HepG2 (cell line): Measurements from ENCODE around the gene DNAJB11. TPM values are rescaled to one million over a fixed set of nuclear protein-coding genes. Genes with fewer than 3 reads are reported as not detected.
A peak's percentile ranks its signal among the peaks of the same experiment; 100 is the strongest.

ENCODE experiments used
- AGO2 ChIP-seq: fragments of 200-400 bp; formaldehyde crosslinking; optimal IDR thresholded peaks from 2 replicates; pipeline ENCODE3; 2017; ENCODE audit warnings: mild to moderate bottlenecking, low read depth, low read length, moderate library complexity
- ARNT ChIP-seq: fragments of 450-650 bp; IDR thresholded peaks from 2 replicates; pipeline ENCODE4 v1.6.1; 2017
- ELF3 ChIP-seq: IDR thresholded peaks from 2 replicates; pipeline ENCODE4 v1.6.1; 2016; ENCODE audit warnings: missing genetic modification reagents, missing compliant biosample characterization
- GATA4 ChIP-seq: sonication (generic); IDR thresholded peaks from 2 replicates; pipeline ENCODE4 v1.6.1; 2016; ENCODE audit warnings: antibody characterized with exemption, low read depth, borderline replicate concordance
- HNF1B ChIP-seq: sonication (generic); formaldehyde crosslinking; IDR thresholded peaks from 2 replicates; pipeline ENCODE4 v1.5.1; 2020; ENCODE audit warnings: mild to moderate bottlenecking, moderate library complexity, missing genetic modification reagents
- MTERF4 ChIP-seq: sonication (generic); formaldehyde crosslinking; IDR thresholded peaks from 2 replicates; pipeline ENCODE4 v1.8.0; 2023; ENCODE audit warnings: mild to moderate bottlenecking, missing genetic modification reagents
- MXI1 ChIP-seq: IDR thresholded peaks from 3 replicates; pipeline ENCODE4 v1.6.1; 2012; ENCODE audit warnings: low read depth, low read length, inconsistent platforms, borderline replicate concordance
- MZF1 ChIP-seq: sonication (generic); formaldehyde crosslinking; IDR thresholded peaks from 2 replicates; pipeline ENCODE4 v1.8.1; 2023; ENCODE audit warnings: mild to moderate bottlenecking, missing genetic modification reagents, borderline replicate concordance
- NR3C1 ChIP-seq: sonication (generic); formaldehyde crosslinking; IDR thresholded peaks from 2 replicates; pipeline ENCODE4 v1.4.0; 2020; ENCODE audit warnings: missing genetic modification reagents
- RAD21 ChIP-seq: fragments of 450-650 bp; formaldehyde crosslinking; IDR thresholded peaks from 2 replicates; pipeline ENCODE4 v1.5.0; 2020; ENCODE audit warnings: mild to moderate bottlenecking
- SRF ChIP-seq: IDR thresholded peaks from 2 replicates; pipeline ENCODE4 v1.6.1; 2011; ENCODE audit warnings: mild to moderate bottlenecking, low read depth, low read length, moderate library complexity
- SRSF1 ChIP-seq: fragments of 200-400 bp; formaldehyde crosslinking; optimal IDR thresholded peaks from 2 replicates; pipeline ENCODE3; 2017; ENCODE audit warnings: mild to moderate bottlenecking, low read depth, low read length, moderate library complexity
- THAP11 ChIP-seq: IDR thresholded peaks from 2 replicates; pipeline ENCODE4 v1.6.1; 2016; ENCODE audit warnings: missing biosample characterization, missing genetic modification reagents
- TSC22D2 ChIP-seq: sonication (generic); formaldehyde crosslinking; IDR thresholded peaks from 2 replicates; pipeline ENCODE4 v1.5.1; 2020; ENCODE audit warnings: missing genetic modification reagents, mild to moderate bottlenecking, borderline replicate concordance
- ZNF20 ChIP-seq: sonication (generic); formaldehyde crosslinking; IDR thresholded peaks from 2 replicates; pipeline ENCODE4 v1.4.0; 2020; ENCODE audit warnings: mild to moderate bottlenecking, moderate library complexity, missing genetic modification reagents
- ZNF207 ChIP-seq: fragments of 450-650 bp; IDR thresholded peaks from 2 replicates; pipeline ENCODE4 v1.6.1; 2016; ENCODE audit warnings: antibody characterized with exemption, borderline replicate concordance
- ZNF432 ChIP-seq: sonication (generic); formaldehyde crosslinking; IDR thresholded peaks from 2 replicates; pipeline ENCODE4 v1.5.0; 2020; ENCODE audit warnings: missing genetic modification reagents, mild to moderate bottlenecking, borderline replicate concordance
- ZNF546 ChIP-seq: sonication (generic); formaldehyde crosslinking; conservative IDR thresholded peaks from 2 replicates; pipeline ENCODE4 v1.8.1; 2023; ENCODE audit warnings: mild to moderate bottlenecking, missing genetic modification reagents
- ZNF639 ChIP-seq: conservative IDR thresholded peaks from 2 replicates; pipeline ENCODE4 v1.6.1; 2018; ENCODE audit warnings: missing genetic modification reagents
- ZNF746 ChIP-seq: sonication (generic); formaldehyde crosslinking; IDR thresholded peaks from 2 replicates; pipeline ENCODE4 v1.8.0; 2022; ENCODE audit warnings: mild to moderate bottlenecking, missing genetic modification reagents
- ZNF768 ChIP-seq: sonication (generic); formaldehyde crosslinking; IDR thresholded peaks from 2 replicates; pipeline ENCODE4 v1.4.0; 2020; ENCODE audit warnings: missing genetic modification reagents
- polyA plus RNA-seq, 8 experiments: library from polyadenylated mRNA; depleted of rRNA in 3 of 8; stranded (reverse) in 7 of 8; unstranded in 1 of 8; fragments of >200 nt; fragmentation: Illumina TruSeq in 4 of 8; extraction: Trizol in 4 of 8; gene quantifications; 2 replicates each; pipeline versions ENCODE4 v1.2.1 to v1.2.3, GENCODE V29; 2011 to 2016; ENCODE audit warnings: low read depth in 4 of 8, missing spikeins in 1 of 8, mixed read lengths in 1 of 8; ENCODE audit not compliant: insufficient read depth in 1 of 8
- total RNA-seq, 5 experiments: library from RNA; depleted of rRNA; stranded (reverse); fragments of >200 nt; fragmentation: Illumina TruSeq; extraction: Trizol; gene quantifications; 2 replicates each; pipeline ENCODE4 v1.2.3, GENCODE V29; 2016; ENCODE audit warnings: low read depth in 1 of 5
- TF ChIP-seq, protein P1 (sequence below): sonication (generic); formaldehyde crosslinking; IDR thresholded peaks from 2 replicates; pipeline ENCODE4 v1.5.0; 2020; ENCODE audit warnings: missing genetic modification reagents
- TF ChIP-seq, protein P2 (sequence below): IDR thresholded peaks from 2 replicates; pipeline ENCODE4 v1.6.1; 2016; ENCODE audit warnings: low read depth, control low read depth

The DNAJB11 gene
- total and polyA plus RNA-seq, 2 of the 13 experiments (the other 11 are each of a cell fraction or from before 2014, with no cell fraction given), result 41.0 to 132 TPM

- peak; percentile 72; the same call in 1 of the 2 replicates for TF ChIP-seq MTERF4 (CRISPR knock-in tag)
- TF ChIP-seq, protein P1, sequence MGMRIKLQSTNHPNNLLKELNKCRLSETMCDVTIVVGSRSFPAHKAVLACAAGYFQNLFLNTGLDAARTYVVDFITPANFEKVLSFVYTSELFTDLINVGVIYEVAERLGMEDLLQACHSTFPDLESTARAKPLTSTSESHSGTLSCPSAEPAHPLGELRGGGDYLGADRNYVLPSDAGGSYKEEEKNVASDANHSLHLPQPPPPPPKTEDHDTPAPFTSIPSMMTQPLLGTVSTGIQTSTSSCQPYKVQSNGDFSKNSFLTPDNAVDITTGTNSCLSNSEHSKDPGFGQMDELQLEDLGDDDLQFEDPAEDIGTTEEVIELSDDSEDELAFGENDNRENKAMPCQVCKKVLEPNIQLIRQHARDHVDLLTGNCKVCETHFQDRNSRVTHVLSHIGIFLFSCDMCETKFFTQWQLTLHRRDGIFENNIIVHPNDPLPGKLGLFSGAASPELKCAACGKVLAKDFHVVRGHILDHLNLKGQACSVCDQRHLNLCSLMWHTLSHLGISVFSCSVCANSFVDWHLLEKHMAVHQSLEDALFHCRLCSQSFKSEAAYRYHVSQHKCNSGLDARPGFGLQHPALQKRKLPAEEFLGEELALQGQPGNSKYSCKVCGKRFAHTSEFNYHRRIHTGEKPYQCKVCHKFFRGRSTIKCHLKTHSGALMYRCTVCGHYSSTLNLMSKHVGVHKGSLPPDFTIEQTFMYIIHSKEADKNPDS (CRISPR knock-in tag), result no peak
- TF ChIP-seq MXI1, result peak; percentile 83; the same call in 1 of the 3 replicates
- peak; percentile 61; the same call in 1 of the 2 replicates for TF ChIP-seq HNF1B (CRISPR knock-in tag)
- no peak for TF ChIP-seq NR3C1 (CRISPR knock-in tag)
- no peak for TF ChIP-seq ZNF207
- TF ChIP-seq MZF1 (CRISPR knock-in tag), result no peak
- no peak for TF ChIP-seq ZNF746
- no peak for TF ChIP-seq ZNF432 (CRISPR knock-in tag)
- TF ChIP-seq, protein P2, sequence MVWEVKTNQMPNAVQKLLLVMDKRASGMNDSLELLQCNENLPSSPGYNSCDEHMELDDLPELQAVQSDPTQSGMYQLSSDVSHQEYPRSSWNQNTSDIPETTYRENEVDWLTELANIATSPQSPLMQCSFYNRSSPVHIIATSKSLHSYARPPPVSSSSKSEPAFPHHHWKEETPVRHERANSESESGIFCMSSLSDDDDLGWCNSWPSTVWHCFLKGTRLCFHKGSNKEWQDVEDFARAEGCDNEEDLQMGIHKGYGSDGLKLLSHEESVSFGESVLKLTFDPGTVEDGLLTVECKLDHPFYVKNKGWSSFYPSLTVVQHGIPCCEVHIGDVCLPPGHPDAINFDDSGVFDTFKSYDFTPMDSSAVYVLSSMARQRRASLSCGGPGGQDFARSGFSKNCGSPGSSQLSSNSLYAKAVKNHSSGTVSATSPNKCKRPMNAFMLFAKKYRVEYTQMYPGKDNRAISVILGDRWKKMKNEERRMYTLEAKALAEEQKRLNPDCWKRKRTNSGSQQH (CRISPR knock-in tag), result peak; percentile 90
- TF ChIP-seq ZNF639 (CRISPR knock-in tag), result peak; percentile 26
- TF ChIP-seq THAP11 (CRISPR knock-in tag), result peak; percentile 87
- TF ChIP-seq GATA4, result 0 out of 2 replicates have a peak, but pooled peaks have one; percentile 29
- no peak for TF ChIP-seq SRF
- TF ChIP-seq ARNT, result no peak
- TF ChIP-seq AGO2, result peak; percentile 85
- 0 out of 2 replicates have a peak, but pooled peaks have one; percentile 59 for TF ChIP-seq ZNF20 (CRISPR knock-in tag)
- peak; percentile 84 for TF ChIP-seq ELF3 (CRISPR knock-in tag)
- 0 out of 2 replicates have a peak, but pooled peaks have one; percentile 46 for TF ChIP-seq ZNF546 (CRISPR knock-in tag)
- TF ChIP-seq RAD21, result peak; percentile 59
- peak; percentile 52; the same call in 1 of the 2 replicates for TF ChIP-seq ZNF768 (CRISPR knock-in tag)
- TF ChIP-seq TSC22D2 (CRISPR knock-in tag), result no peak
- no peak for TF ChIP-seq SRSF1
Measured at GRCh38 chr3:186567072-186567921, 3.2 kb upstream of the DNAJB11 start, which contains the start of gene TBCCD1 (continued).
